ENCODE results near the gene SAAL1.

Gene SAAL1

DNA sequence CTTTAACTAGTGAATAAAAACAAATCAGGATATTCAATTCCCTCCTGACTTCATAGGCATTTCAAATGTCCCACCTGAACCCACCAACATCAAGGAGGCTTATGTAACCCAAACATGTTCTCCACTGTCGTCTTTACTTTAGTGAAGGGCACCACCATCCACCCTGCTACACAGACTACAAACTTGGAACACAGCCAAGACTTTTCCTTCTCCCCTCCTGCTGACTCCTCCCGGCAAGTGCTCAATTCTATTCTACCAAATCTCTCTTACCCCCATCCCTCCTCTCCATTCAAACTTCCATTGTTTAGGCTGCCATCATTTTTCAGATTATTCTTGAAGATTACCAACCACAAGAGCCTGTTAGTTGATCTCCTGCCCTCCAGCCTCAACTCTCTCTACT lies 24.3 kb downstream of the SAAL1 start:
- no peak for DNase-seq

DNA sequence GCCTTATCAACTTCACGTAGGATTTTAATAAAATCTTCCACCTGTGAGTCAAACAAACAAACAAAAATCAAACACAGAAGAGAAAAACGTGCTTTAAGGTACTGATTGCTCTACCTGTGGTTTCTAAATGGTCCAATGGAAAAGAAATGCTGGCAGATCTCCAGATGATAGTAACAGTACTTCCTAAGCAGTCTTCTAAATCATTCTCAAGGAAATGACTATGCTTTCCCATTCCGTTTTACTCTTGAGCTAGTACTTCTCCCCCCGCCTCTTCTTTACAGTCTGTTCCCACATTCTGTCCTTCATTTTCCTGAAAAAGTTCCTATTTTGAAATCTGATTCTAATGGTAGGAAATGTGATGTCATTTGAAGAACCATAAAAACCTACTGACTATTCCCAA lies 25.4 kb downstream of the SAAL1 start:
- no peak for DNase-seq

DNA sequence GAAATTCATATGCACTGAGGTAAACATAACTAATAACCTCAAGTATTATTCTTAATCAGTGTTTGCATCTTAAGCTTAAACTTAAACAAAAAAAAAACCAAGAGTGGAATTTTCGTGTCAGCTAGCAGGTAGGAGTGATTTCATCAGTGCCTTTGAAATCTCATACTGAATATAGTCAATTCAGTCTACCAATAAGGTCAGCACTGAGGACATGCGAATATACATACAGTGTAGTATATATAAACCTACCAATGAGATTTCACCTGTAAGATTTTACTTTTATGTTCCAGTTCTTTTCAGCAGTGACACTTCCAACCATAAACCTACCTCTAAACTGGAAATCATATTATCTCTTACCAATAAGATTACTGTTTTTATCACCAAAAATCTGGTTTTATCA lies 27.0 kb downstream of the SAAL1 start:
- DNase-seq: no peak

DNA sequence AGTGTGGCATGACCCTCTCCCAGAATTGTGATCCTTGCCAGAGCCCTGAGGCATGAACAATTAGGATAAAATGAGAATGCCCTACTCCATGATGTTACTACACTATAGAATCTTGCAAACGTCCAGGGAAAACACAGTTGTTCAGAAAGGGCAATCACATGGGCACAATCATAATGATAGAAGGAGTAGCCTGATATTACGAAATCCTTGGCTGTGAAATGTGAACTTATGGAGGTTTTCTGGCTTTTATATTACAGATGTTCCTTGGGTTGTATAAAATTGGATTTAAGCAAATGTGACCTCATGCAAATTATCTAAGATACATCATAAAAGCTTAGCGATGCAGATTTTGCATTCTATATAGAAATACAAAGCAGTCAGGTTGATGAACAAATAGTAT lies 30.4 kb downstream of the SAAL1 start:
- DNase-seq: no peak

DNA sequence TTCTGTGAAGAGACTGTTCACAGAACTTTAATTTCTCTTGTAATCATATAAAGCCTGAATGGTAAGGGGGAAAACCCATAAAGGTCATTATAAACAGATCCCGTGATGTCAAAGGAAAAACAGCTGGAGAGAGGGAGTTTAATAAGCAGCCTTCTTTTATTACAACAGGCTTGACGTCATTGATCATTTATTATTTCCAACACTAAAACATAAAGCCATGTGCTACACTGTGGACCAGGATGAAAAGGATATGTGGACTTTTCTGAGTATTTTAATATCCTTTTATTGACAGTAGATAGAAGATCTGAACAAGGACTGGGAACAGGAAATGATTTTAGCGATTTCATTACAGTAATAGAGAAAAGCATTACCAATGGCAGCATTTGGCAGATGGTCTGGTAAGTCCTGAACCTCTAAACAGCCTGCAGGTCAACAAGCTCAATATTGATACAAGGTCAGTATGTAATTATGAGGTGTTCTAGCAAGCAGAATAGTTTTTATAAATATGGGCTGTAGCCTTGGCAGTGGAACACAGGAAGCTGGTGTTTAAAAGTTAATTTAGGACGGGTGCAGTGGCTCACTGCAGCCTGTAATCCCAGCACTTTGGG lies 34.7 kb downstream of the SAAL1 start:
- DNase-seq: no peak

DNA sequence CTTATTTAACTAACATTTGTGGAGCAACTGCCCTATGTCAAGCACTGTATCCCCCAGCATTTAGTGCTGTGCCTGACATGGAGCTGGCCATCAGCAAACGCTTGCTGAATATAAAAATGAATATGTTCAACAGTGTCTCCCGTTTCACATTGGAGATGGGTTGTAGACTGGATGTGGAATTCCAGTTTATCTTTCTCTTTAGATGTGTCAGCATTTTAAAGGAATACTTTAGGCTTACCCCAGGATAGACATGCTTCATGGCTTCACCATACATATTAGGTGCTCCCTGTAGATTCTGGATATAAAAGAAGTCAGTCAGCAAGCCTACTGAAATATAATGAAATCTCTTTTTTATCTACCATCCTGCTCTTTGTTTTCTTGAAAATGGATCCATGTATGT lies 38.5 kb downstream of the SAAL1 start:
- no peak for DNase-seq

DNA sequence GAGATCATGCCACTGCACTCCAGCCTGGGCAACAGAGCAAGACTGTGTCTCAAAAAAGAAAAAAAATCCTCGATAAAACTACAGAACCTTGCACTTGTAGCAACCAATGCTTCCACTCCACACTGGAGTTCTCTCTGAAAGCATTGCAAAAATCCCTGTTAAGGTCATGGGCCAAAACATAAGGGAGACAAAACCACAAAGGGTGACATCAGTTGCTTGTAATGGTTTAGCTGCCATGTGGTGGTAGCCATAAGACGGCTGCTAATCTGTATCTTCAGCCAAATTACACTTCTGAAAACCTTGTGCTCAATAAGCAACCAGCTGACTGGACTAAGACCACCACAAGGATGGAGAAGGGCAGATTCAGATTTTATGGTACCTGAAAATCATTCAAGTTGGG lies 39.3 kb downstream of the SAAL1 start:
- no peak for DNase-seq

DNA sequence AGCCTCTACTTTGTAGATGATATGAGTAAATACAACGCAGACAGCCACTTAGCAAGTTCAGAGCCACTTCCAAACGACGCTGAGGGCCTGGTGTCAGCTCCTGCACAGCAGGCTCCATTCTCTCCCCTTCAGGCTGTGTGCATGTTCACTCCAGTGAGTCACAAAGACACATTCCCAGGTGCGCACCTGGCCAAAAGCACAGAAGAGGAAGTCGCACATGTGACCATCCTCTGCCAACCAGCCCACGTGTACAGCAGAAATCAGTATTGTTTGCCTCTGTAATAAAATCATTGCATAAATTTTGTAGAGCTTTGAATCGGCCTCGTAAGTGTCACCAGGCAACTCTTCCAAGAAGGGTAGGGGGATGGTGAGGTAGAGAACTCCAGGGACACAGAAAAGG lies 40.3 kb downstream of the SAAL1 start:
- DNase-seq: no peak

DNA sequence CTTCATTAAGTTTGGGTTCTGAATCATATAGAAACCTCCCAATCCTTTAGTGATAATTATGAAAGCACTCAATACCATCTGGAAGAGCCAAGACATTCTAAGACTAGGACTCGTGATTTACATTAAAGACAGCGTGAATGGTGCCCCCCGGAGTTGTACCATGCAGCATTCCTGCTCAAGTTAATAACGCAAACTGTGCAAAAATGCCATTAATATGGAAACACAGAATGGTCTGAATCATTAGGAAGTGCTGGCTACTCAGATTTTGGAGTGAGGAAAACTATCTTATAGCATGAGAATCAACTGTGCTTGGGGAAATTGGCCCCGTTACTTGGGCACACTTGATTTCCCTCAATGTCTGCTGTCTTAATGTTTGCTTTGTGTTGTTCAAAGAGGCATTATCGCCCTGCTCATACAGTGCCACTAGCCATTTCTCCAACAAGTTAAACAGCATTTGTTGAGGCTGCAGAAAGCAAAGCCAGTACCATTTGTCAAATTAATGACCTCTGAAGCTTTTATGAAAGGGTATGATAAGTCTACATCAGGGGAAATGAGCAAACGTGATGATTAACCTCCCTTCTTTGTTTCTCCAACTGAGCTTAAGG lies 41.3 kb downstream of the SAAL1 start:
- DNase-seq: no peak

DNA sequence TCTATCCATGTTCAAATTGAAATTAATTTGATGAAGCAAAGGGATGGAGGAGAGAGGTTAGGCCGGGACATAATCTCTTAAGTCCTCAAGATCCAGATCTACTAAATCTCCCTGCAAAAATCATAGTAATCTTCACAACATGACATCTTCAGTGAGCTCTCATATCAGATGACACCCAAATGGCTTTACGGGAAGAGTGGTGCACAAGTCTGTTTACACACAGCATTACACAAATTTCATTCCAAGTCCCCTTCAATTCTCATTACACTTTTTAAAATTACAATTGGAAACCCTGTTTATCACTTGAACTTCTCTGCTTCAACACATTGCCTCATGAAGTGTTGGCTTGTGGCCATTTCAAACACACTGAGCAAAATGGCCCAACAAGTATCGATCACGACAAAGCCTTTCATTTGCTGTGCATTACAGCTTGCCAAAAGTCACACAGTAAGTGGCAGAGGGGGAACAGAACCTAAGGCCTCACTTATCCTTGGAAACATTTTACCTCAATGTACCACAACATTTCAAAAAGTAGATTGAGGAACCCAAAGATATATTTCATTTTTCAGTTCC lies 41.9 kb downstream of the SAAL1 start:
- no peak for DNase-seq

DNA sequence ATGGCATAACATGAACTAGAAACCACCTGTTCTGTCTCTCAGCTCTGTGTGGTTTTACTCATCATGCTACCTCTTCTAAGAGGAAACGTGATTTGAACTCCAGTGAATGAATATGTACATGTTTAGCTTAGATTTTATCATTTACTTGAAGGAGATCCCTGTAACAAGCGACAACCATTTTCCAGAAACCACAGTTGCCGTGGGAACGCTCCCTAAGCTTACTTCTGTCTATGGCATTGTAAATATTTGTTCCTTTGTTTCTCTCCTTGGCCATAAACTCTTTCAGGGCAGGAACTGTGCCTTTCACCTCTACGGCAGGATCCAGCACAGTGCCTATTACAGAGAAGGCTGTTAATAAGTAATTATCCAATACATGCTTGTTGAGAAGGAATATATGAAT lies 42.8 kb downstream of the SAAL1 start:
- no peak for DNase-seq

DNA sequence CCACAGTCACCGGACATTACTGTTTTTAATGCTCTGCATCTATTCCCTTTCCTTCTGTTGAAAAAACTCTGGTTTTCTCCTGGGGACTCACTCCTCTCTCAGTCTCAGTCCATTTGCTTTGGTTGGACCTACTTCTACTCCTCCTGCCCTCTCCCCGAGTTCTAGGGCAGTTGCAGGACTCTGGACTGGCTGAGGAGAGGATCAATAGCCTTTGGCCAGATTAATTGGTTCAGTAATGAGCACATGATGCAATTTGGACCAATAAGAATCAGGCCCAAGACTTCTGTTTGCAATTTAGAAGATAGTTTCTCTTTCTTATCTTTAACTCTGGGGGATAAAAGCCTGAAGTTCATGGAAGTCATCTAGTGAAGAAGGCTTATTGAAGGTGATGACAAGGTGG lies 44.5 kb downstream of the SAAL1 start:
- DNase-seq: no peak

DNA sequence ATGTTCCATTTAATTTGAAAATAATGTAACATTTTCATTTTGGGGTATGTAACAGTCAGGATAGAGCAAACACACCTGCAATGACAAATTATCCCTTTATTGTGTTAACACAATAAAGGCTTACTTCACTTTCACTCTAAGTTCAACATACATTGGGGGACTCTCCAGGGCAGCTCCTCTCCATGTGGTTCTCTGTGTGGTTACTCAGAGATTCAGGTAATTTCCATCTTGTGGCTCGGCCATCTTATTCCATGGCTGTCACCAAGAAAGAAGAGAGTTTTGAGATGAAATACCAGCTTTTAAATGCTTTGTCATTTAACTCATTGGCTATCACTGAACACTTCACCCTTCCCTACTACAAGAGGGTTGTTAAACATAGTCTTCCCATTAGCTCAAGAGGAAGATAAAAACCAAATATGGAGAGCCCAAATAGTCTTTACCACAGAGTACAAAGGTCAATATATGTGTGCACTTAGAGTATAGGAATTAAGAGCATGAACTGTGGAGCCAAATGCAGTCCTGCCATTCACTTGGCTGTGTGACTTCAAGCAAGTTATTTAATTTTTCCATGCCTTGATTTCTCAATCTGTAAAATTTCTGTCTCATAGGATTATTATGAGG lies 49.2 kb downstream of the SAAL1 start:
- no peak for DNase-seq

DNA sequence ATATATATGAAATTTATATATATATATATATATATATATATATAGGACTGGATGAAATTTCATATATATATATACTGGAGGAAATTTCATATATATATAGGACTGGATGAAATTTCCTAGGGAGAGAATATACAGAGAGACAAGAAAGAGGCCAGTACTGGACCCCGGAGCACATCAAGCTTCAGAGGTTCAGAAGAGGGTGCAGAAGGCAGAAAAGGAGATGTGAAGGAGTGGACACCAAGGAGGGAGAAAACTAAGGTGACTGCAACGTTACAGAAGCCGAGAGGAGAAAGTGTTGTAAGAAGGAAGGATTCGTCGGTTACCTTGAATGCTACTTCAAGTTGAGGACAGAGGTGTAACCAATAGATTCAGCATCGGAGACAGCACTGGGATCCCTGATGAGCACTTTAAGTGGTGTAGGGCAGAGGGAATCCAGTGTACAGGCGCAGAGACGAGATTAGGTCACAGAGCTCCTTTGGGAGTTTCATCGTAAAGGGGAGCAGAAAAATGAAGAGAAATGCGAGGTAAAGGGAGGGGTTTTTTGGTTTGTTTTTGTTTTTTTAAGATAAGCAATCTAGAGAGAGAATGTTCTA lies 51.3 kb downstream of the SAAL1 start:
- no peak for DNase-seq

DNA sequence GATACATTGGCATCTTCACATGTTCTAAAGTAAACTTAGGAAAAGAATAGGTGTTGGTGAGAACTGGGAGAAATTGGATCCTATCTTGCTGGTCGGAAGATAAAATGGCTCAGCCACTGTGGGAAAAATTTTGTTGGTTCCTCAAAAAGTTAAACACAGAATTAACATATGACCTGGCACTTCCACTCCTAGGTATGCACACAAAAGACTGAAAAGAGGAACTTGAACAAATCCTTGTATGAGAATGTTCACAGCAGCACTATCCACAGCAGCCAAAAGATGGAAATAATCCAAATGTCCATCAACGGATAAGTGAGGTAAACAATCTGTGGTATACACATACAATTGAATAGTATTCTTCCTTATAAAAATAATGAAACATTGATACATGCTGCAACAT lies 55.0 kb downstream of the SAAL1 start:
- DNase-seq: no peak

DNA sequence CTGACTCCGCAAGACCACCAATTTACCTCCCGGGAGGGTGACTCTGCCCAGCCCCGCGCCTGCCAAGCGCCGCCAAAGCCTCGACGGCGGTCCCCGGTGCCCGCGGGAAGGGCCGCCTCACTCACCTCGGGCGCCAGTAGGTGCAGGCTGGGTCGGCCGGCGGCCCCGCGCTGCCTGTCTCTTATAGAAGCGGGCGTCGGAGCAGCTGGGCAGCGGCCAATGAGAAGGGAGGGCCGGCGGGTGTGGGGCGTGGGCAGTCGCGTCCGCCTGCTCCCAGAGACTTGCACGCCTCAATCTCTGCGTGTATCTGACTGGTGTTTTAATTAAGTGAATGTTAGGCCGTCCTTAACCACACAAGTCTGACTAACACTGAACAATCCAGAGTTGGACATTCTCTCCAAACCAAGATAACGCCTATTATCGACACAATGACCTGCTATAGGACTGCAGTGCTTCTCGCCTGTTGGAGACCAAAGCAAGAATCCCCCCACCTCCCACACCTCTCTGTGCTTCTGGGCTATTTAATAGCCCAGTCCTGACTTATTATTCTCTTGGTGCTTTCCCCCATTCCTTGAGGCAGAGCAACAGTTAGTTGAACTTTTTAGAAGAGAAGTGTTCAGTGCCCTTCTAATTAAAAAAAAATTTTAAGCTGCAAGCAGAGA lies 59.6 kb downstream of the SAAL1 start, which contains the start of gene TPH1:
TSS of gene TPH1 (minus strand) at position 154 of the 662 bp plus-strand sequence. CDS start 5,507 bp downstream, outside the sequence.
- no peak for DNase-seq

DNA sequence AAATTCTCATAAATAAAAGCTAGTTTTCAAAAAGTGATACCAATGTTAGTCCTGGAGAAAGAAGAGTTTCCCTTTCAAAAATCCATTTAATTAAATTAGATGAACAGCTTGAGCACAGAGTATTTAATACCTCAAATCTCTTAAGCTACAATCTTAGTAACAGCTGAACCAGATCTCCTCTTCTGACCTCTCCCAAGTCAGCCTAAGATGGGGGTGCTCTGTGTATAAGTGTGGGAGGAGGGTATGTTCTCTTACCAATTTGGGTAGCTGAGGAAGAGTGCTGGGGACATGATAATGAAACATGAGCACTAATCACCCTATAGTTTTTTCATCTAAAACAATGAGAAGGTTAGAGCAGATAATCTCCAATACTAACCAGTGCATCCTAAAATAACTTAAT lies 69.4 kb downstream of the SAAL1 start:
- DNase-seq: no peak

Measured in bone marrow (tissue), 2 donors.